Naive B cell (primary cell): ENCODE measurements around the gene SMC5. TPM values are rescaled to one million over a fixed set of nuclear protein-coding genes. Genes with fewer than 3 reads are reported as not detected.

ENCODE experiments used
- ATAC-seq, 2 donors: fragments of 150-1000 bp; cut with Tn5 transposase; 2 replicates each; pipeline ENCODE4 v1.10.0; 2021; ENCODE audit warnings: low read depth in 2 of 2, mild to moderate bottlenecking in 2 of 2, moderate library complexity in 2 of 2
- DNase-seq: peaks from one replicate; pipeline ENCODE4 v3.0.0; 2022
- H3K27ac Mint-ChIP-seq, 6 donors: one replicate each; pipeline ENCODE4 v1.8.0; 2020 to 2022; ENCODE audit warnings: mild to moderate bottlenecking in 6 of 6, mixed read lengths in 6 of 6, moderate library complexity in 5 of 6, inconsistent platforms in 2 of 6
- H3K27me3 Mint-ChIP-seq, 3 donors: one replicate each; pipeline ENCODE4 v1.8.0; 2021 to 2022; ENCODE audit warnings: mixed read lengths in 3 of 3, mild to moderate bottlenecking in 1 of 3
- H3K36me3 Mint-ChIP-seq, 2 donors: one replicate each; pipeline ENCODE4 v1.8.0; 2020 to 2022; ENCODE audit warnings: mixed read lengths in 2 of 2, inconsistent platforms in 1 of 2, mild to moderate bottlenecking in 1 of 2
- H3K4me1 Mint-ChIP-seq, 3 donors: one replicate each; pipeline ENCODE4 v1.8.0; 2020 to 2022; ENCODE audit warnings: mixed read lengths in 3 of 3, inconsistent platforms in 1 of 3, mild to moderate bottlenecking in 1 of 3, moderate library complexity in 1 of 3
- H3K4me3 Mint-ChIP-seq, 8 donors: one replicate each; pipeline ENCODE4 v1.8.0; 2020 to 2022; ENCODE audit warnings: mild to moderate bottlenecking in 8 of 8, mixed read lengths in 8 of 8, moderate library complexity in 8 of 8, inconsistent platforms in 2 of 8
- H3K9me3 Mint-ChIP-seq, 7 donors: one replicate each; pipeline ENCODE4 v1.8.0; 2020 to 2022; ENCODE audit warnings: mixed read lengths in 7 of 7, mild to moderate bottlenecking in 5 of 7, inconsistent platforms in 2 of 7, moderate library complexity in 1 of 7
- polyA plus RNA-seq, 6 donors: library from polyadenylated mRNA; unstranded; fragments of 300-500 nt; fragmentation: Illumina TruSeq; gene quantifications; one replicate each; pipeline ENCODE4 v1.2.3, GENCODE V29; 2021; ENCODE audit warnings: low read depth in 6 of 6

The SMC5 gene
- polyA plus RNA-seq, 6 donors from 2014 or later, result 7.4 to 22.8 (median 15.8) TPM

GRCh38 chr9:70255486-70255885 lies 3.3 kb upstream of the SMC5 start:
- ATAC-seq (no peak), DNase-seq (no peak)
- Mint-ChIP-seq H3K36me3 (no peaks in the 10 kb centered on the region), H3K9me3 (no peaks in the 10 kb centered on the region), H3K4me3 (peak overlapping the region in 1 of 8 donors; percentile 50), H3K27ac (no peak overlapping the region), H3K27me3 (peaks cover 2 to 5% (median 3%) of the 10 kb centered on the region in 3 donors), H3K4me1 (peaks cover 21 to 28% (median 25%) of the 10 kb centered on the region in 3 donors)

DNA sequence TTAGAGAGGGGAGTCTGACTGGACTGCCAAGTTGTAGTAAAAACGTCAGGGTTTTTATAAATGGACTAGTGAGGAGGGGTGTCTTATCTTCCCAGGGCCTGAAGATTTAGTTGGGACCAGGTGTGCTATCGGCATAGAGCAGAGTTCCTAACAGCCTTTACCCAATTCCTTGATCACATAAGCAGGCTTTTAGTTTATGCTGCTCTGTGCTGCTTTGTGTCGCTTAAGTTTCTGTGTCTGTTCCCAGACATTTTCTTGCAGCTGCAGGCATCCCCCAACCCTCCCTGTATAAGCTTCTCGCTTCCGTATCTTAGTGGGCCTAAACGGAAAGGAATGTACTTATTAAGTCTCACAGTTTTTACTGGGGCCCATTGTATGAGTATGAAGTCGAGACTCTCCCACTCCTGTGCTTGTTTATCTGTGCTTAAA lies 2.6 kb upstream of the SMC5 start:
- peaks cover 0 to 4% of the 10 kb centered on the region in 2 donors for H3K36me3 Mint-ChIP-seq
- H3K9me3 Mint-ChIP-seq, result no peaks in the 10 kb centered on the region
- ATAC-seq (no peak), DNase-seq (no peak)
- peak overlapping the region in 1 of 8 donors; percentile 46 for H3K4me3 Mint-ChIP-seq
- H3K27ac Mint-ChIP-seq, result peak overlapping the region in 2 of 6 donors; percentile 34 to 50
- peaks cover 28 to 34% (median 29%) of the 10 kb centered on the region in 3 donors for H3K4me1 Mint-ChIP-seq
- H3K27me3 Mint-ChIP-seq, result no peaks in the 10 kb centered on the region

DNA sequence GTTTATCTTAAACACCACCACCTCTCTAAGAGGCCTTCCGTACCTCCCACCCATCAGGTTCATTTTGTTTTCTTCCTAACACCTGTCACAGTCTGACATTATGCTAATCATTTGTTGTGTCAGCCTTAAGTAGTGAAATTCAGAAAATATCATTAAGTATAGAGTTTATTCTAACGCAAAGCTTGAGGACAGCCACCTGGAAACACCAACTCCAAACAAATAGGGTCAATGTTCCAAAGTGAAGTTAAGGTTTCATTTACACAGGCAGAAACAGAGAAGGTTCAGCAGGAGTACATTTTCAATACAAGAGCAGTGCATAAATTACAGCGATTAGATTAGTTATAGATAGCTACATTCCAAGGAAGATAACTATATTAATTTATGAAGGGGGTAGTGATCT lies 1.3 kb upstream of the SMC5 start:
- Mint-ChIP-seq H3K27me3 (no peaks in the 10 kb centered on the region), H3K9me3 (no peaks in the 10 kb centered on the region), H3K36me3 (peaks cover 3 to 16% of the 10 kb centered on the region in 2 donors), H3K4me1 (peaks cover 41 to 48% (median 43%) of the 10 kb centered on the region in 3 donors), H3K27ac (peak overlapping the region in 5 of 6 donors; percentile 65 to 98 (median 93)), H3K4me3 (peak overlapping the region; percentile 53 to 96 (median 90))
- DNase-seq (no peak), ATAC-seq (no peak)

GRCh38 chr9:70257991-70258691 lies 637 bp upstream of the SMC5 start:
- Mint-ChIP-seq H3K27ac (peak overlapping the region; percentile 91 to 98 (median 95)), H3K4me1 (peaks cover 43 to 50% (median 45%) of the 10 kb centered on the region in 3 donors), H3K36me3 (peaks cover 4 to 16% of the 10 kb centered on the region in 2 donors), H3K4me3 (peak overlapping the region; percentile 87 to 96 (median 92)), H3K9me3 (no peaks in the 10 kb centered on the region), H3K27me3 (no peaks in the 10 kb centered on the region)
- peak; percentile 39 to 45 for ATAC-seq
- DNase-seq, result no peak

GRCh38 chr9:70259512-70259802 lies 679 bp downstream of the SMC5 start:
- no peak for DNase-seq
- Mint-ChIP-seq H3K27me3 (no peaks in the 10 kb centered on the region), H3K36me3 (peaks cover 4 to 16% of the 10 kb centered on the region in 2 donors), H3K4me3 (peak overlapping the region; percentile 87 to 96 (median 92)), H3K4me1 (peaks cover 43 to 50% (median 45%) of the 10 kb centered on the region in 3 donors), H3K27ac (peak overlapping the region; percentile 91 to 98 (median 94)), H3K9me3 (no peaks in the 10 kb centered on the region)
- ATAC-seq, result no peak

- no peak for ATAC-seq
These were observed 1.2 kb downstream of the SMC5 start for GRCh38 chr9:70260007-70260443.

DNA sequence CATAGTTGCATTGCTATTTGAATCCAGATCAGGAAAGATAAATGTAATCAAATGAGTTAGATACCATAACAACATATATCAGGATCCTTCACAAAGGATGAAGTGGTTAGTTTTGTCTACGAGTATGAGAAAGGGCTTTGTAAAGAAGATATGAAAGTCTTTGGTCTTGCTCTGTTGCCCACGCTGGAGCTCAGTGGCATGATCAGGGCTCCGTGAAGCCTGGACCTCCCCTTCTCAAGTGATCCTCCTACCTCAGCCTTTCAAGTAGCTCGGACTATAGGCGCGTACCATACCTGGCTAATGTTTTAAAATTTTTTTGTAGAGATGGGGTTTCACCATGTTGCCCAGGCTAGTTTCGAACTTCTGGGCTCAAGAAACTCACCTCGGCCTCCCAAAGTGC lies 1.8 kb downstream of the SMC5 start:
- H3K36me3 Mint-ChIP-seq, result peaks cover 8 to 23% of the 10 kb centered on the region in 2 donors
- H3K9me3 Mint-ChIP-seq, result no peaks in the 10 kb centered on the region
- peak; percentile 16 for DNase-seq
- ATAC-seq, result peak; percentile 10 to 19
- peak overlapping the region; percentile 87 to 96 (median 92) for H3K4me3 Mint-ChIP-seq
- peak overlapping the region in 5 of 6 donors; percentile 47 to 94 (median 70) for H3K27ac Mint-ChIP-seq
- no peaks in the 10 kb centered on the region for H3K27me3 Mint-ChIP-seq
- peaks cover 45 to 55% (median 47%) of the 10 kb centered on the region in 3 donors for H3K4me1 Mint-ChIP-seq

More at GRCh38 chr9:70260007-70260443, 1.2 kb downstream of the SMC5 start:
- DNase-seq, result no peak
- peak overlapping the region in 5 of 6 donors; percentile 62 to 98 (median 77) for H3K27ac Mint-ChIP-seq
- H3K27me3 Mint-ChIP-seq, result no peaks in the 10 kb centered on the region
- H3K4me3 Mint-ChIP-seq, result peak overlapping the region; percentile 87 to 96 (median 92)
- H3K4me1 Mint-ChIP-seq, result peaks cover 45 to 52% (median 47%) of the 10 kb centered on the region in 3 donors
- peaks cover 8 to 21% of the 10 kb centered on the region in 2 donors for H3K36me3 Mint-ChIP-seq
- no peaks in the 10 kb centered on the region for H3K9me3 Mint-ChIP-seq

DNA sequence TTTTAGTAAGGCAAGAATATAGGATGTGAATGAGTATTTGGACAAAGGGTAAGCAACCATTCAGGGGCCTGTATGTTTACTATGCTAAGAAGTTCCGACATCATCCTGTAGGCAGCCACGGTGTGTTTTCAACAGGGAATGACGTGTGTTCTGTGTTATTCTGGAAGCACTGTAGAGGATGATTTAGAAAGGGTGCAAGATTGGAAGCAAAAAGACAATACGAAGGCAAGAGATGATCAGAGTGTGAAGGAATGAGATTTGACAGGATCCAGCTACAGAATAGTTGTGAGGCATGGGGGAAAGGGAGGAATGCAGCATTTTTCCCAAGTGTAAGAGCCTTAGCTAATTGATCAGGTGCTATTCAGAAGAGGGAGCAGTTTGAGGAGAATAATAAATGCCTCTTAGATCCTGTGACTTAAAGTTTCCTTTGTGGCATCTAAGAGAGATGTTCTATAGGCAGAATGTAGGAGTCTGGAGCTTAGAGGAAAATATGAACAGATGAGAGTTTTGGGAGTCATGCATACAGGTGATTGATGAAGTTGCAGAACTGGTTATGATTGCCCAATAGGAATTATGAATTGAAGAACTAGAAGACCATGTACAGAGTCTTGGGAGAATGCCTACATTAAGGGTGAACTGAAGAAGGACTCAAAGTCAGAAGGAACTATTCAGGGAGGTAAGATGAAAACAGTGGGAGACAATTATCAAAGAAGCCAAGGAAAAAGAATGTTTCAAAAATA lies 2.5 kb downstream of the SMC5 start:
- Mint-ChIP-seq H3K4me3 (peak overlapping the region in 4 of 8 donors; percentile 33 to 94 (median 90)), H3K9me3 (no peaks in the 10 kb centered on the region), H3K4me1 (peaks cover 45 to 55% (median 47%) of the 10 kb centered on the region in 3 donors), H3K36me3 (peaks cover 8 to 23% of the 10 kb centered on the region in 2 donors), H3K27ac (peak overlapping the region in 2 of 6 donors; percentile 47 to 94), H3K27me3 (no peaks in the 10 kb centered on the region)
- ATAC-seq, result no peak
- DNase-seq, result no peak

- Mint-ChIP-seq H3K4me1 (peaks cover 45 to 50% (median 45%) of the 10 kb centered on the region in 3 donors), H3K9me3 (no peaks in the 10 kb centered on the region), H3K36me3 (peaks cover 8 to 23% of the 10 kb centered on the region in 2 donors), H3K27me3 (no peaks in the 10 kb centered on the region), H3K4me3 (peak overlapping the region in 1 of 8 donors; percentile 27), H3K27ac (peak overlapping the region in 1 of 6 donors; percentile 22)
- ATAC-seq (no peak), DNase-seq (no peak)
These were observed 3.6 kb downstream of the SMC5 start for GRCh38 chr9:70262366-70262765.

DNA sequence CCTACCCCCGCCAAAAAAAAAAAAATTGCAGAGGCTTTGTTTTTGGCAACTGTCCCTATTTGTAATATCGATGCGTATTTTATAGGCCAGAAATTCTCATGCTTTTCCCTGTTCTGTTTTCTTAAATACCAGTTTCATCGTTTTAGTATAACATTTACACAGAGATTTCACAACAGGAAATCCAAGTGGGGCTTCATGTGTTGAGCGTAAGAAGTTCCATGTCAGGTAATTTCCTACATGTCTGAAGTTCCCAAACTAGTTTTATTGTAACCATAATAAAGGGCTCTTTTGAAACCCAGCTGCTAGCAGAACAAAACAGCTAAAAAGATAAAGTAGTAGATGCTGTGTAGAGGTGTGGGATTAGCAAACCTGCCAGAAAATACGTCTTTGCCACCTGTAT lies 4.2 kb downstream of the SMC5 start:
- Mint-ChIP-seq H3K4me1 (peaks cover 41 to 48% (median 43%) of the 10 kb centered on the region in 3 donors), H3K27me3 (no peaks in the 10 kb centered on the region), H3K27ac (no peak overlapping the region), H3K36me3 (peaks cover 8 to 23% of the 10 kb centered on the region in 2 donors), H3K4me3 (no peak overlapping the region), H3K9me3 (no peaks in the 10 kb centered on the region)
- ATAC-seq (no peak), DNase-seq (no peak)

DNA sequence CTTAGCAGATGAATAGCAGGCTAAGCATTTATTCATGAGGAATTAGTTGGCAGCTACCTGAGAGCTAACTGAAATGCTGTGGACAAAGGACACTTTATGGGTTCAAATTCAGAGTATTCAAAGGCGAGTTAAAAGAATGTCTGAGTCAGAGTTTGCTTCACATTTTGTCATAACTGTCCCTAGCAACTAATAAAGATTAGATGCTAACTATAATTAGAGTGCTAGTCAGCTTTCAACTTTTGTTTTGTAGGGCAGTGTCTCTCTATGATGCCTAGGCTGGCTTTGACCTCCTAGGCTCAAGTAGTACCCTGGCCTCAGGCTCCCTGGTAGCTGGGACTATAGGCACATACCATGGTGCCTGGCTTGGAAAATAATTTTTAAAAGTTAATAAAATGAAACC lies 4.6 kb downstream of the SMC5 start:
- no peak overlapping the region for H3K27ac Mint-ChIP-seq
- peaks cover 8 to 23% of the 10 kb centered on the region in 2 donors for H3K36me3 Mint-ChIP-seq
- no peak for ATAC-seq
- no peaks in the 10 kb centered on the region for H3K27me3 Mint-ChIP-seq
- DNase-seq, result no peak
- no peaks in the 10 kb centered on the region for H3K9me3 Mint-ChIP-seq
- H3K4me1 Mint-ChIP-seq, result peaks cover 37 to 44% (median 39%) of the 10 kb centered on the region in 3 donors
- H3K4me3 Mint-ChIP-seq, result no peak overlapping the region

DNA sequence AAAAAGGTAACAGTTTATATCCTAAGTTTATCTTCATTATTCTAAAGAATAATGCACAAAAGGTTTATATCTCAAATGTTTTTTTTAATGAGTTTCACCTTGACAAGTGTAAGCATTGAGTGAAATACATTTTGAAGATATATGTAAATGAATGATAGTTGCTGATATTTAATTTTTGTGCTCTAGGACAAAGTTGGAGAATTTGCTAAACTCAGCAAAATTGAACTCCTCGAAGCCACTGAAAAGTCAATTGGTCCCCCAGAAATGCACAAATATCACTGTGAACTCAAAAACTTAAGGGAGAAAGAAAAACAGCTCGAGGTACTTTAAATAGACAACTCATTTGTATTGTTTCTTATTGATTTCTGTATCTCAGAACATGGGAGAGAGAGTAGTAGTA lies 19.5 kb downstream of the SMC5 start:
- Mint-ChIP-seq H3K27ac (peak overlapping the region in 1 of 6 donors; percentile 36), H3K9me3 (no peaks in the 10 kb centered on the region), H3K4me1 (peaks cover 0 to 12% (median 3%) of the 10 kb centered on the region in 3 donors), H3K36me3 (peaks cover 22 to 33% of the 10 kb centered on the region in 2 donors), H3K4me3 (no peak overlapping the region), H3K27me3 (no peaks in the 10 kb centered on the region)
- ATAC-seq, result no peak
- no peak for DNase-seq

DNA sequence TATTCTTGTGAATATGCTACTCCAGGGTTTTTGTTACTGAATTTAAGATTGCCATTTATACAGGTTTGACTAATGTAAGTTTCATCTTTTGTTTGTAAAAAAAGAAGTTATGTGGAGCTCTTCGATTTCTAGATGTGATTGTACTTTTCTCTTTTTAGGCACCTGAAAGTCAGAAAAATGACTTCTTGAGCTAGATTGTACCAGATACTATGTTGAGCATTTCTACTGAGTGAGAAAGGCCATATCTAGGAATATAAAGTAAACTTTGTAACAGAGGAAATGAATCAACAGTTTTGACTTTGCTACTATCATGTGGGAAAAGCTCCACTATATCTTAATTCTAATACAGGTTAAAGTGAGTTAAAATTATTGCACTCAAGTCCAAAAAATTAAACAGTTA lies 25.1 kb downstream of the SMC5 start:
- Mint-ChIP-seq H3K36me3 (peaks cover 33 to 41% of the 10 kb centered on the region in 2 donors), H3K9me3 (no peaks in the 10 kb centered on the region), H3K27me3 (no peaks in the 10 kb centered on the region), H3K4me3 (no peak overlapping the region), H3K4me1 (peaks cover 0 to 2% (median 0%) of the 10 kb centered on the region in 3 donors), H3K27ac (no peak overlapping the region)
- ATAC-seq (no peak), DNase-seq (no peak)
